ENCODE results near the gene GLRX3.

The GLRX3 gene

DNA sequence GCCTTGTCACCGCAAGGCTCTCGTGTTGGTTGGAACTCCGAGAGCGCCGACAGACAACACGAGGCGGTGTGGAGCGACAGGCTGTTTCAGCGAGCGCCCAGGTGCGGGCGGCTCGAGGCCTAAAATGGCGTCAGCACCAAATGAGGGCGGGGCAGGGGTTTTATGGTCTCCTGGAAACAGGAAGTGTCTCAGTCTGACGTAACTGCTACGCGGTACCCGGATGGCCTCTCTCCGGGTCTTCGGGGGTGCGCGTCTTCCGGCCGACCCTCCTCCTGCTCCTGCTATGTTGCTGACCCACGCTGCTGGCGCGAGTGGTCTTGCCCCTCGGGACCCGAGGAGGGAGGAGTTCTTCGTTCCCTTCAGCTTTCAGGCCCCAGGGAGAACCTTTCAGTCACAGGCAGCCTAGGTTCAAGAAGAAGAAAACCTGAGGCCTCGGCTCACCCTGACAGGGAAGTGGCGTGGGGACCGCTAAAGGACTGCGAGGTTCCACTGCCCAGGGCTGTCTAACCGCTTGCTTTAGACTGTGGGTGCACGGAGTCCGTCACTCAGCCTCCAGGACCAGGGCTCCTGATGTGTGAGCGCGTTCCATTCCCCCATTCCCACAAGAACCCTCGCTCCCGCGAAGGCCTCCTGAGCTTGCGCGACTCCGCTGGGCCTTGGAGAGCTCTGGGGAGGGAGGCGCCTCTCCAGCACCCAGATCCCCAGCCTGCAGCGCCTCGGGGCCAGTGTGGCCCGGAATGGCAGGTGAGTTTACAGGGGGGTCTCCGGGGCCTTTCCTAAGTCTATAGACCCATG, 77.3 kb downstream of the GLRX3 start:
- no peak for DNase-seq

DNA sequence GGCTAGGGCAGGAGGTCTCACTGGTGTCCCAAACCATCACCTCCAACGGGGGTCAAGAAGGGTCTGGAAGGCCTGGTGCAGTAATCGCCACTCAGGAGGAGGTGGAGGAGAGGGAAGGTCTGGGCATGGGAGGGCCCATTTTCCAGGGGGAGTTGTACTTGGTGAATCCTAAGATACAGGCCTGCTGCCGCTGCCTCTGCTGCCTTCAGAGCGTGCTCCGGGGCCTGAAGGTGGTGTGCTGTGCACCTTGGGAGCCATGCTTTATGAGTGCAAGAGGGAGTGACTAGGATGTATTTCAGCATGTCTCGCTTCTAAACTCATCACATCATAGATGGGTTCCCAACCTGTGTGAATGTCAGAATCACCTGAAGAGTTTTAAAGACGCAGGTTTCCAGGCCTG, 78.2 kb downstream of the GLRX3 start:
- DNase-seq: no peak

DNA sequence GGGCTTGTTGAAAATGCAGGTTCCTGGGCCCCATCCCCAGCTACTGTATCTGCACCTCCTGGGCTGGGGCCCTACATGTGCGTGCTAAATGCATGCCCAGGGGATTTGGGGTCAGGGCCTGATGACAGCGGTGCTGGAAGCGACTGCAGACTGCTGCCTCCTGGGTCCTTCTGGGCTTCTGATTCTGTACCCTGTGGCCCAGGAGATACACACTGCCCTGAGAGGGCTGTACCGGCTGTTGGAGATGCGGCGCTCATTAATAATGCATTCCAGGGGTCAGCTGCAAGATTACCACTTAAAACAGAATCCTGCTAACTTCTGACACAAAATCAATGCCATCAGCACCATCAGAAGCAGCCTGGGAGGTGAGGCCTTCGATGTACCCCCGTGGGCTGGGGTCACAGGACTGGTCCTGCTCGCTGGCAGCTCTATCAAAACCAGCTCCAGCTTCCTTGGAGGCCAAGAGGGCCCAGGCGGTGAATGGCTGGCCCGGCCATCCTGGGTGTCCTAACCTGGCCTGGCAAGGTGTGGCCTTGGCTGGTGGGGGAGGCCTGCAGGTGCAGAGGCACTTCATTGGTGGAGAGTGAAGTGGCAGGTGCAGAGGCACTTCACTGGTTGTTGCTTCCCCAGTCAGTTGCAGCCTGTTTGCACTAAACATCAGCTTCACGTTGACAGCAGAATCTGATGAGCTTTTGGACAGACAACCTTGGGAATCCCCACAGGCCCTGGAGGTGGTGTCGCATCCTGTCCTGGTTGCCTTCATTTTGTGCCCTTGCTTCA, 79.2 kb downstream of the GLRX3 start:
- DNase-seq: no peak

DNA sequence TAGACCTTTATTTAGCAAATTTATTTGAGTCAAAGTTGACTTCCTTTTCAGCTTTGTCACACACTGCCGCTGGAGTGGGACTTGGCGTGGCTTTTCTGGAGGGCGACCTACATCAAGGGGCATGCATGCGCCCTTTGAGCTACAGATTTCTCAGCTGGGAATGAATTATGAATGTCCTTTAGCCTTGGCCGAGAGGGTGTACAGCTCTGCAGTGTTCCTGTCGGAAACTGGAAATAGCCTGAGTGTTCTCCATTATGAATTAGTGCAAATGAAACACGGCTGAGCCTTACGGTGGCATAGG, 79.7 kb downstream of the GLRX3 start:
- DNase-seq: no peak

DNA sequence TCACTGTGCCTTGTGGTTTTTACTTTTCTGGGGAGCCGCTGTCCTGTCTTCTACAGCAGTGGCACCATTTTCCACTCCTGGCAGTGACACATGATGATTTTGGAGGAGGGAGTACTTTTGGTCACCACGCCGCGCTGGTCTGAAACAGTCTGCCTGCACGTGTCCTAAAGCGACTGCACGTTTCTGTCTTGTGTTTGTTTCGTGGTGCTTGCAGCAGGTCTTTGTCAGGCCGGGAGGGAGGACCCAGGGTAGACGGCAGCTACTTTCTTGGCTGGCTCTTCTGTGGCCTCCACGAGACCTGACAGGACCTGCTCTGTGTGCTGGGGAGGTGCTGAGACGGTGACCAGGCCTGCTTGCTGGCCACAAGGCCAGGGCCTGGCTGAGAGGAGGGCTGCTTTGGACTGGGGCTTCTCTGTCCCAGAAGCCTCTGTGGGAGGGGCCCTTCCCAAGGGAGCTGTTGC, 82.0 kb downstream of the GLRX3 start:
- DNase-seq: no peak

DNA sequence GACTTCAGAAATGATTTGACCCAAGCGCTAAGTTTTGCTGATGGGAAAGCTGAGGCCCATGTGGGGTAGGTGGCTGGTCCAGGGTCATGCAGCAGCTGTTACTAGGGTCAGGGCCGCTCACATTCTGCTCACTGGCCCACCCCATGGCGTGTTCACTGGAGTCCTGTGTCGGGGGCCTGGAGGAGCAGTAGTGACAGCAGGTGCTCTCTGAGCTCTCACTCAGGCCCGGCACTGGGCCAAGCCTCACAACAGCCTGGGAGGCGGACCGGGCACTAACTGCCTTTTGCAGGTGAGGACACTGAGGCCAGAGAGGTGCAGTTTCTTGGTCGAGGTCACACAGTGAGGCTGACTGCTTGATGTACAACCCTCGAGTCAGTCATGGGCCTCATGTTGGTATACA, 82.7 kb downstream of the GLRX3 start:
- DNase-seq: no peak

DNA sequence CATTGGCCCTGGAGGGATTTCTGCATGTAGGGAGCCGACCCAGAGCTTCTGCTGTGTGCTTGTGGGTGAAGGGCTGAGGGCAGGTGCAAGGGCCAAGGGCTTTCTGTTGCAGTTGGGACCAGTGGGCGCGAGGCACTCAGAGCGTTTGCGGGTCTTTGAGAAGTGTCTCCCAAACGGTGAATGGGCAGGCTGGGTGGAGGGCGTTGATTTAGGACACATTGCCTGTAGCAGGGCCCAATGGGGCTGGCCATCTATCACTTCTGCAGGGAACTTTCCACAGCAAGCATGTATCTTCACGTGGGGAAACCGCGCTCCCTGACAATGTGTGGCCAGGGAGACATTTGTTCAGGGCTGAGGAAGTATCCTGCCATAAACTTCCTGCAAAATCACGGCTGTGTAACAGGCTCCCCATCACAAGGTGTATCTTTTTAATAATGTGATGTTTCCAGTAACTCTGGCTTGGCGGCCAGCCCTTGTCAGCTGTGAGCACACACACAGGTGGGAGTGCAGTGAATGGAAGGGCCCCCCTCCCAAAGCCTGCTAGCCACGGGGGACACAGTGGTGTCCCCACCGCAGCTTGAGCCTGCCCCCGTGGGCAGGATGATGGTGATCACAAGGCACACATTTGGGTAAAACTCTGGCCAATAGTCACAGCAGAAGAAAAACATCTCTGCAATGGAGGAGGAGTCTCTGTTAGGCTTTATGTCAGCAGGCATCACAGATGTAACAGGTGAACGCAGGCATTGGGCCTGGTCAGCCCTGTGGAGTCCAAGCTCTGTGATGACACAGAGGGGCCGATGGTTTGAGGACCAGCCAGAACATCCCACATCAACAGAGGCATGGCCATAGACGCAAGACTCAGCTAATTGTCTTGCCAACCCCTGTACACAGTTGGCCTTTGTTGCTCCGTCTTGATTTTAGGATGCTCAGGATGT, 84.3 kb downstream of the GLRX3 start:
- no peak for DNase-seq

DNA sequence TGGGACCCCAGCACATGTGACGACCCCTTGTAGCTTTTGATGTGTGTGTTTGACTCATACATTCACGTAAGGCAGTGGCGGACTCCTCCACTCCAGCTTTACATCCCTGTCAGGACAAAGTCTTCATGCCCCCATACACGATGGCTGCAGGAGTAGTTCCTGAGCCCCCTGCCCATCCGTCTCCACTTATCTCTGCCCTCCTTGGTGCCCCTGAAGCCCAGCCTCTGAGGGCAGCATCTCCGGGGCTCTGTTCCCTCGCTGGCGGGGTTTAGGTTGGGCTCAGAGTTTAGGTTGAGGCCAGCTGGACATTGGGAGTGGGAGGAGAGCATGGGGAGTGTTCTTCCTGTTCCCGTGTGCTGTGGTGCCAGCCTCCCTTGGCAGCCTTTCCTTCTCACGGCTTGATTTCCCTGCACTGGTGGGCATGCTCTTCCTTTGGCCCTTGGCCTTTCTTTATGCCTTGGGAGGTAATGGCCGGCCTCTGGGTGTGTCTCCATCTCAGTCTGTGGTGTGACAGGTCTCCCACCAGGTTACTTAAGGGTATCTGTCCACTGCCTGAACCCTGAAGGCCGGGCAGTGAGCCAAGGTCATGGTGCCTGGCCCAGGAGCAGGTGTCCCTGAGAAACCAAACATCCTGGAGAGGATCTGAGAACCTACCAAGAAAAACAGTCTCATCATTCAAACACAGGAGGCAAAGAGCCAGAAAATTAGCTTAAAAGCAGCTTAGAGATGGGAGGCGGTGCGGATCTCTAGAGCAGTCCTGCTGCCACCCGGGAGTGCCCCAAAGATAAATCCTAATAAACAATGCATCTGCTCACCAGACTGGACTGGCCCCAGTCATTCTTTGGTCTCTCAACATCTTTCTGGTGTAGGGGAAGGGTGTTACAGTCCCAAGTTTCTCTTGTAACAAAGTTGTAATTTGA, 85.5 kb downstream of the GLRX3 start:
- no peak for DNase-seq

DNA sequence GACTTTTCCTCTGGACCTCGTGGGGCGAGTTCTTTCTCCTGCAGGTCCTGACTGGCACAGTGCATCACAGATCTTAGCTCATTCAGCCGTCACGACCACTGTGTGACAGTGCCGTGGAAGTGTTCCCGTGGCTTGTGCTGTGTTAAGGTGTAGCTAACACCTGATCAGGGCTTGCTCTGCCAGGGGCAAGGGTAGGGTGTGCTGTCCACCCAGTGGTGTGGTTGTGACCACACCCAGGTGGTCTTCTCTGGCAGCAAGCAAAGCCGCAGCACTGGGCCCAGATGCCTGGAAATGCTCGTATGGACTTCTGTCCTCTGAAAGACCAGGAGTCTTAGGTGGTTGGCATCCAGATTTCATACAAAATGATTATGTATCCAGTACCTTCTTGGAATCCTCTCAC, 86.2 kb downstream of the GLRX3 start:
- no peak for DNase-seq

DNA sequence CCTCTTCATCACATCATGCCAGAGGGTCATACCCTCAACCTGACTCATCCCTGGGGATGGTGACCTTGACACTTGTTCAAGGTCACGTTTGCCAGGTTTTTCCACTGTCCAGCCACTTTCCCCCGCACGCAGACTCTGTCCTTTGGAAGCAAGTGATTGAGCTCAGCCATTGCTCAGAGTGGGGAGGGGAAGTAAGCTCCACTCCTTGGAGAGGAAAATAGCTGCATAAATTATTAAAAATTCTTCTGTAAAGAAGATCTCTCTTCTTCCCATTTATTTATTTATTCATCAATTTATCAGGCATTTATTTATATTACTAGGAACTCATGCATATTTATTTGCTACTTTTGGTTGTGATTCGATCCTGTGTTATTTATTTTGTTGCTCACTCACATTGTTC, 88.0 kb downstream of the GLRX3 start:
- no peak for DNase-seq

DNA sequence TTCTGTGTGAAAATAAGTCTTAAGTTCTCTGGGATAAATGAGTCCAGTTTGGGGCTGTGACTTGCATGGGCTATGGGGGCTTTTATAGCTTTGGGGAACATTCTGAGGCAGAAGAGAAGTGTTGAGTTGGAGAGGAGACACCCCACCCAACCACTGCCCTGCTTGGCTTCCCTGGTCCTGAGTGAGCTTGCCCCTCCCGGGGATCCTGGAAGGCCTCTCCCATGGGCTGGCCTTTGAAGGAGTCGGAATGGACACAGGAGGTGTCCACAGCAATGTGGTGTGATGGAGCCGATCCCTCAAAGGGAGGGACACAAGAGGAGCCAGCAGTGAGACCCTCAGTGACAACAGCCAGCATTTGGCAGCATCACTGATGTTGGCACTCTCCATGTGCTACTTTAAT, 89.8 kb downstream of the GLRX3 start:
- no peak for DNase-seq

DNA sequence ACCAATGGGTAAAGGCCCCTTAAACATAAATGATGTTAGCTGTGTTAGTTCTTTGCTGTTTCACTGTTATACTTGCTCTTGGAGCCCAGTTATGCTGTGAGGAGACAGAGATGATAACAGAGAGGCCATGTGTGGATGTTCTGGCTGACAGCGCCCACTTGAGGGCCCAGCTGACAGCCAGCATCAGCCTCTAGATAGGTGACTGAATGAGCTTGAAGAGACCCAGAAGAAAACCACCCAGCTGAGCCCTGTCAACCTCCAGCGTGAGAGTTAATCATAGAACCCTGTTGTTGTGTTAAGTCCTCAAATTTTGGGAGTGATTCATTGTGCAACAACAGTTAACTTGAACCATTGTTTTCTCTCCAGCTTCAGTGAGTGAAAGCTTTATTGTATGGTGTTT, 91.7 kb downstream of the GLRX3 start:
- DNase-seq: no peak
